LNCaP clone FGC (cell line): ENCODE data around the gene SIRPA.

Source experiments
- DNase-seq: peaks from one replicate; pipeline ENCODE4 v3.0.0-alpha.2; 2011; ENCODE audit warnings: low read depth
- H3K4me3 ChIP-seq: 2 replicates; pipeline ENCODE4 v1.5.1; 2011; ENCODE audit warnings: mild to moderate bottlenecking, low read depth, low read length, control low read depth
- CTCF ChIP-seq: IDR thresholded peaks from 2 replicates; pipeline ENCODE4 v1.5.1; 2012; ENCODE audit warnings: mild to moderate bottlenecking; ENCODE audit not compliant: control insufficient read depth, insufficient read depth; ENCODE audit errors: extremely low read depth

The SIRPA gene

GRCh38 chr20:1942061-1942460 is 46.9 kb downstream of the SIRPA start:
- no peak for TF ChIP-seq CTCF
- no peak for DNase-seq
- H3K4me3 ChIP-seq: no peak overlapping the region

GRCh38 chr20:1942486-1943274 is 47.5 kb downstream of the SIRPA start:
- TF ChIP-seq CTCF: no peak
- no peak overlapping the region for H3K4me3 ChIP-seq
- no peak for DNase-seq

- DNase-seq: no peak
- H3K4me3 ChIP-seq: no peak overlapping the region
- TF ChIP-seq CTCF: no peak
These were observed 48.2 kb downstream of the SIRPA start for GRCh38 chr20:1943275-1944002.

GRCh38 chr20:1944345-1945091 is 49.3 kb downstream of the SIRPA start:
- DNase-seq: no peak
- no peak overlapping the region for H3K4me3 ChIP-seq
- no peak for TF ChIP-seq CTCF

- no peak for TF ChIP-seq CTCF
- no peak for DNase-seq
- no peak overlapping the region for H3K4me3 ChIP-seq
These were observed 50.0 kb downstream of the SIRPA start for GRCh38 chr20:1945134-1945618.

GRCh38 chr20:1945660-1946059 is 50.5 kb downstream of the SIRPA start:
- TF ChIP-seq CTCF: no peak
- no peak for DNase-seq
- no peak overlapping the region for H3K4me3 ChIP-seq
